H1 (cell line): ENCODE data around the gene SLC27A2. TPM values are rescaled to one million over a fixed set of nuclear protein-coding genes. Genes with fewer than 3 reads are reported as not detected.

Experiments used
- ASH2L ChIP-seq: fragments of 200-600, 300-600 bp; sonication (generic); IDR thresholded peaks from one replicate; pipeline ENCODE4 v1.7.1; 2017; ENCODE audit warnings: low read length
- CHD7 ChIP-seq: fragments of 300-600 bp; sonication (generic); IDR thresholded peaks from 2 replicates; pipeline ENCODE4 v1.7.1; 2012; ENCODE audit warnings: low read length, moderate library complexity, mild to moderate bottlenecking, inconsistent platforms; ENCODE audit not compliant: insufficient replicate concordance
- CTCF ChIP-seq, 3 experiments: IDR thresholded peaks; 1 replicate in 2 of 3; 2 replicates in 1 of 3; pipeline versions ENCODE4 v1.5.1 to v1.6.1; 2011; ENCODE audit warnings: low read length in 3 of 3, mild to moderate bottlenecking in 3 of 3, inconsistent platforms in 2 of 3, low read depth in 1 of 3, moderate library complexity in 1 of 3; ENCODE audit not compliant: insufficient read depth in 1 of 3; ENCODE audit errors: control extremely low read depth in 1 of 3
- JUND ChIP-seq: IDR thresholded peaks from 2 replicates; pipeline ENCODE4 v1.6.1; 2011; ENCODE audit warnings: mild to moderate bottlenecking, improper control_type of control experiment, low read length
- POU5F1 ChIP-seq: IDR thresholded peaks from 2 replicates; pipeline ENCODE4 v1.6.1; 2011; ENCODE audit warnings: low read depth, mild to moderate bottlenecking, low read length, moderate library complexity
- RAD21 ChIP-seq, 2 experiments: IDR thresholded peaks in 1 of 2; conservative IDR thresholded peaks in 1 of 2; 2 replicates each; pipeline ENCODE4 v1.6.1; 2011; ENCODE audit warnings: low read depth in 2 of 2, low read length in 2 of 2, improper control_type of control experiment in 1 of 2, inconsistent platforms in 1 of 2, mild to moderate bottlenecking in 1 of 2, moderate library complexity in 1 of 2
- RNF2 ChIP-seq: fragments of 200-900, 300-1000 bp; sonication (generic); IDR thresholded peaks from 2 replicates; pipeline ENCODE4 v1.7.1; 2016; ENCODE audit warnings: borderline replicate concordance, low read depth, mild to moderate bottlenecking, antibody characterized with exemption, low read length; ENCODE audit not compliant: poor library complexity, severe bottlenecking; ENCODE audit errors: missing control alignments
- RXRA ChIP-seq: IDR thresholded peaks from 2 replicates; pipeline ENCODE4 v1.6.1; 2011; ENCODE audit warnings: low read depth, mild to moderate bottlenecking, low read length, moderate library complexity; ENCODE audit not compliant: insufficient read depth
- polyA plus RNA-seq, 7 experiments: library from polyadenylated mRNA; depleted of rRNA in 3 of 7; stranded (reverse) in 5 of 7; unstranded in 2 of 7; fragments of >200 nt in 5 of 7; fragments of 200-250 nt in 2 of 7; gene quantifications; 1 replicate in 5 of 7; 2 replicates in 1 of 7; 4 replicates in 1 of 7; pipeline versions ENCODE4 v1.2.1 to v1.2.3, GENCODE V29; 2011 to 2013; ENCODE audit warnings: missing spikeins in 2 of 7, mixed read lengths in 2 of 7
- total RNA-seq: library from RNA; stranded (reverse); fragmentation: NEBNext Ultra II Directional; extraction: Animal tissue kit (Norgen Biotek cat#: 25700); gene quantifications from 2 replicates; pipeline ENCODE4 v1.2.1, GENCODE V29; 2021

SLC27A2 gene
- total and polyA plus RNA-seq, 2 of the 8 experiments (the other 6 are each of a cell fraction or from before 2014, with no cell fraction given): 5.6 to 5.8 TPM

DNA sequence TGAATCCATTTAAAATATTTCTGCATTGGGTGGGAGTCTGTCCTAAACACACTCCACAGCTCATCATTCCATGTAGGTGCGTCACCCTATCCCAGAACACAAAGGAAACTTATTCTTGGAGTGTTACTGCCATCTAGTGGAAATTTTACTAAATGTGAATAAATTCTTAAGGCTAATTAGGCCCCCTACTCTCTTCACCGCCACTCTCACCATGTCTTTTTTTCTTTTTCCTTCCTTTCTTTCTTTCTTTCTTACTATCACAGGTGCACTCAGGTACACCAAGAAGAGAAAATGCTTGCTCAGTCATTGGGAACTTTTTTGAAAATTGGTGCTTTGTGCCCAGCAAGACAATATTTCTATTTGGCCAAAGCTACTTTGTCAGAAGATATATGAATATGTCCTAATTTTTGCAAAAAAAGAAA, 36.5 kb upstream of the SLC27A2 start (continued):
- no peak for TF ChIP-seq CHD7
- TF ChIP-seq RXRA: no peak
- peak; percentile 96 for TF ChIP-seq JUND
- TF ChIP-seq CTCF (IDR thresholded peaks at IDR 0.05; ENCODE audit: control extremely low read depth in 1 of 3, insufficient read depth in 1 of 3, low read depth in 1 of 3, low read length in 3 of 3): peak in 2 of 3 experiments; percentile 39 to 46; a peak in 3 of 4 replicates
- no peak for TF ChIP-seq ASH2L
- no peak for TF ChIP-seq RNF2
- TF ChIP-seq RAD21 (IDR thresholded peaks at IDR 0.05 in 1 of 2, conservative IDR thresholded peaks at IDR 0.05 in 1 of 2; ENCODE audit: low read depth in 2 of 2, low read length in 2 of 2): peak; percentile 79 to 82
- TF ChIP-seq POU5F1: no peak
